Stimulated activated CD4-positive, alpha-beta T cell treated with anti-CD3 and anti-CD28 coated beads, Interleukin-12 subunit alpha, Interleukin-12 subunit beta, amount 100 ng/mL, for 4 hours (primary cell): ENCODE measurements around the gene ANXA7.

ENCODE experiments used
- DNase-seq: peaks from one replicate; pipeline ENCODE4 v3.0.0-alpha.2; 2020

The ANXA7 gene

GRCh38 chr10:73413528-73414229 lies at the start of gene ANXA7:
TSS of gene ANXA7 (minus strand) at chr10:73414058. CDS start at chr10:73400856, 13,202 bp downstream.
- peak; percentile 96 for DNase-seq

- no peak for DNase-seq
Observed at GRCh38 chr10:73460897-73461296, 47.0 kb upstream of the ANXA7 start.

GRCh38 chr10:73459683-73460314 lies 45.9 kb upstream of the ANXA7 start:
- DNase-seq, result no peak

- DNase-seq, result no peak
Observed at GRCh38 chr10:73456187-73456890, 42.5 kb upstream of the ANXA7 start.

- DNase-seq, result no peak
Observed at GRCh38 chr10:73449113-73449512, 35.3 kb upstream of the ANXA7 start.

GRCh38 chr10:73448384-73448783 lies 34.5 kb upstream of the ANXA7 start:
- no peak for DNase-seq

GRCh38 chr10:73446926-73447325 lies 33.1 kb upstream of the ANXA7 start:
- DNase-seq, result no peak

GRCh38 chr10:73444457-73444856 lies 30.6 kb upstream of the ANXA7 start:
- no peak for DNase-seq

GRCh38 chr10:73439605-73440312 lies 25.9 kb upstream of the ANXA7 start:
- no peak for DNase-seq

- DNase-seq, result no peak
Observed at GRCh38 chr10:73439055-73439454, 25.2 kb upstream of the ANXA7 start.

GRCh38 chr10:73433538-73433867 lies 19.6 kb upstream of the ANXA7 start, which contains the start of gene MSS51:
TSS of gene MSS51 (minus strand) at chr10:73433561. CDS start at chr10:73428284, 5,277 bp downstream.
- no peak for DNase-seq

GRCh38 chr10:73432646-73433537 lies 19.0 kb upstream of the ANXA7 start:
- no peak for DNase-seq

- DNase-seq, result no peak
Observed at GRCh38 chr10:73426318-73426717, 12.5 kb upstream of the ANXA7 start.

- no peak for DNase-seq
Observed at GRCh38 chr10:73424478-73424877, 10.6 kb upstream of the ANXA7 start.

- DNase-seq, result no peak
Observed at GRCh38 chr10:73423309-73423708, 9.5 kb upstream of the ANXA7 start.

GRCh38 chr10:73416571-73416970 lies 2.7 kb upstream of the ANXA7 start:
- DNase-seq, result no peak

- DNase-seq, result no peak
Observed at GRCh38 chr10:73414230-73414945, 530 bp upstream of the ANXA7 start.

GRCh38 chr10:73413108-73413527 lies 740 bp downstream of the ANXA7 start:
- no peak for DNase-seq

- DNase-seq, result no peak
Observed at GRCh38 chr10:73410897-73411296, 3.0 kb downstream of the ANXA7 start.

GRCh38 chr10:73408978-73409521 lies 4.8 kb downstream of the ANXA7 start:
- no peak for DNase-seq

GRCh38 chr10:73408061-73408460 lies 5.8 kb downstream of the ANXA7 start:
- no peak for DNase-seq
